Spinal cord (tissue), 10 donors: ENCODE measurements around the gene USH1G. TPM values are rescaled to one million over a fixed set of nuclear protein-coding genes. Genes with fewer than 3 reads are reported as not detected.
A peak's percentile ranks its signal among the peaks of the same experiment; 100 is the strongest.

Experiments
- DNase-seq, 6 donors: peaks; one replicate each; pipeline versions ENCODE4 v3.0.0 to v3.0.0-alpha.2; 2013 to 2015; ENCODE audit warnings: low spot score in 6 of 6, low read depth in 4 of 6
- H3K27ac ChIP-seq: one replicate; pipeline ENCODE4 v1.5.1; 2013; ENCODE audit warnings: low read depth, low read length, control low read depth
- H3K27me3 ChIP-seq: one replicate; pipeline ENCODE4 v1.6.1; 2013; ENCODE audit warnings: low read length; ENCODE audit not compliant: control insufficient read depth, insufficient read depth
- H3K36me3 ChIP-seq: one replicate; pipeline ENCODE4 v1.6.1; 2013; ENCODE audit warnings: low read length; ENCODE audit not compliant: control insufficient read depth, insufficient read depth
- H3K4me1 ChIP-seq: one replicate; pipeline ENCODE4 v1.6.1; 2013; ENCODE audit warnings: low read length; ENCODE audit not compliant: control insufficient read depth, insufficient read depth
- H3K4me3 ChIP-seq: one replicate; pipeline ENCODE4 v1.5.1; 2013; ENCODE audit warnings: low read depth, low read length, control low read depth
- H3K9me3 ChIP-seq: one replicate; pipeline ENCODE4 v1.6.1; 2013; ENCODE audit warnings: low read length; ENCODE audit not compliant: control insufficient read depth, insufficient read depth
- WGBS: methylation state at CpG from one replicate; pipeline ENCODE4 v1.1.5; 2013; ENCODE audit warnings: missing lambda C conversion rate; ENCODE audit not compliant: insufficient coverage; 5-methylcytosine and 5-hydroxymethylcytosine counted together
- polyA plus RNA-seq, 2 donors: library from polyadenylated mRNA; unstranded; fragments of 120-200 nt; gene quantifications; one replicate each; pipeline ENCODE4 v1.2.1, GENCODE V29; 2013; ENCODE audit not compliant: insufficient read length in 2 of 2
- total RNA-seq, 2 donors: library from RNA; depleted of rRNA in 1 of 2; stranded (reverse); fragments of 120-200 nt in 1 of 2; fragments of >200 nt in 1 of 2; gene quantifications; one replicate each; pipeline versions ENCODE4 v1.2.3 to v1.2.4, GENCODE V29; 2013 to 2014
- donor health status: healthy.

Gene USH1G
- total and polyA plus RNA-seq, 4 donors, result 0.06 to 0.42 (median 0.31) TPM

DNA sequence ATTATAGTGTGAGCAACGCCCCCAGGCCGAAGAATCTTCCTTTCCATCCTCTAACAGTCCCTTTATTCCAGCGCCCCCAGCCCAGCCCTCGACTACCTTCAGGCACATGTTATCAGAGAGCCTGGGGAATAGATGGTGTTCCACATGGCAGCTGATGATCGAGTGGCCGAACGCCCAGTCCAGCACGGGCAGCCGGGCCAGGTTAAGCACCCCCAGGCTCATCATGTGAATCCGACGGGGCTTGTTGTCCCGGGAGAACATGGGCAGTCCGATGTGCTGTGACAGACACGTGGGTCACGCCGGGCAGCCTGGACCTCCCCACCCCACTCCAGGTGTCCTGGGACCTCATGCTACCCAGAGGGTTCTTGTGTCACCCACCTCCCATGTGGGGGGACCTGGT is 43.7 kb downstream of the USH1G start:
- no peak for DNase-seq
- H3K36me3 ChIP-seq, result no peaks in the 10 kb centered on the region
- H3K27ac ChIP-seq, result no peak overlapping the region
- H3K4me1 ChIP-seq, result no peaks in the 10 kb centered on the region
- H3K27me3 ChIP-seq, result peaks cover 5% of the 10 kb centered on the region
- WGBS, result 90% methylated on average over 12 of the region's 16 CpGs
- H3K4me3 ChIP-seq, result no peak overlapping the region
- H3K9me3 ChIP-seq, result no peaks in the 10 kb centered on the region

DNA sequence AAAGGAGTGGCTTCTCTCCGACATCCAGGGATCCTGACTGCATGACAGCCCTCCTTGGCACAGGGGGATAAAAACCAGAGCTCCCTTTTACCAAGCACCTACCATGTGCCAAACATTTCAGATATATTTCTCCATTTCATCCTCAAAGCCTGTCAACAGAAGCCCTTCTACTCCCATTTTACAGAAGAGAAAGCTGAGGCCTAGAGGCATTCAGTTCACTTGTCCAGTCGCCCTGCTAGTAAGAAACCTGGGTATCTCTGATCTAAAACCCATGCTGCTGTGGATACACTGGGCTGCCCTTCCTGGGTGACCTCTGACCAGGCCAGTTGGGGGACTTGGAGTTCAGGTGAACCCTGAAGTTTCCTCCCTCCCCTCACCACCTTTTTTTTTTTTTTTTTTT is 44.4 kb downstream of the USH1G start:
- Histone ChIP-seq H3K27ac (no peak overlapping the region), H3K4me1 (peaks cover under 1% of the 10 kb centered on the region), H3K27me3 (peaks cover 5% of the 10 kb centered on the region), H3K4me3 (no peak overlapping the region), H3K9me3 (no peaks in the 10 kb centered on the region), H3K36me3 (no peaks in the 10 kb centered on the region)
- 60% methylated on average over 2 of the region's 2 CpGs for WGBS
- no peak for DNase-seq

DNA sequence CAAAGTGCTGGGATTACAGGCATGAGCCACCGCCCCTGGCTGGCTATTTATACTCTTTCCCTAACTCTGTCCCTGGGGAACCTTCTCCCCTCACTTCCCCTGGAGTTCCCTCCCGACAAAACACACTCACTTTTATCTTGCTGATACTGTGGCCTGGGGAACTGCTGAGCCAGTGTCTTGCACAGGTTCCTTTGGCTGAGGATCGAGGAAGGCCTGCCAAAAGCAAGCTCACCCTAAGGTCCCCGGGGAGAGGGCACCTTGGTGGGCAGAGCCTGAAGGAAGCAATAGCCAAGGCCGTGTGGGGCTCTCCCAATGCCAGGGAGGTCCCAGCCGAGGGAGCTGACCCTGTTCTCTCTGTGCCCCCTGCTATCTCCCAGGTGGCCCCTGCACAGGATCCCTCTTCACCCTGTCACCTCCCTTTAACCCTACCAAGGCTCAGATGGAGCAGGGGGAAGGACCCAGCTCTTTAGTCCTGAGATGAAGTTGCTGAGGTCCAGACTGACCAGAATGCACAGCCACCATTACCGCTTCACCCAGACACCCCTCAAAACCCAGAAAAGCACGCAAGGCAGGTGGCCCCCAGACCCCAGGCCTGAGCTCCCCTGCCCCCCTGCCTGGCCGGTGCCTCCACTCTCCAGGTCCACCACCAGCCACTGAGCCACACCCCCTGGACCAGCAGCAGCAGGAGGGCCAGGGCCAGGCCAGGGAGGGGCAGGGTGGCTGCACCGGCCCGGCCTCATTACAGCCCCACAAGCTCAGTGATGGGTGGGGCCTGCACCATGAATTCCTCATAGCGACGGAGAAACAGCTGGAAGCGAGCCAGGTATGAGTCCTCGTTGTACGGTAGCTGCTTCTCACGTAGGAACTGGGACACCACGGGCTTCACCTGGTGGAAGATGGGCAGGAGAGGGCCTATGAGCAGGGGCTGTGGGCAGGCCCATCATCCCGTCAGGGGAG is 45.2 kb downstream of the USH1G start:
- 62% methylated on average over 15 of the region's 19 CpGs for WGBS
- no peak for DNase-seq
- Histone ChIP-seq H3K9me3 (no peaks in the 10 kb centered on the region), H3K27ac (no peak overlapping the region), H3K4me3 (no peak overlapping the region), H3K36me3 (no peaks in the 10 kb centered on the region), H3K27me3 (peaks cover 5% of the 10 kb centered on the region), H3K4me1 (peaks cover 3% of the 10 kb centered on the region)

DNA sequence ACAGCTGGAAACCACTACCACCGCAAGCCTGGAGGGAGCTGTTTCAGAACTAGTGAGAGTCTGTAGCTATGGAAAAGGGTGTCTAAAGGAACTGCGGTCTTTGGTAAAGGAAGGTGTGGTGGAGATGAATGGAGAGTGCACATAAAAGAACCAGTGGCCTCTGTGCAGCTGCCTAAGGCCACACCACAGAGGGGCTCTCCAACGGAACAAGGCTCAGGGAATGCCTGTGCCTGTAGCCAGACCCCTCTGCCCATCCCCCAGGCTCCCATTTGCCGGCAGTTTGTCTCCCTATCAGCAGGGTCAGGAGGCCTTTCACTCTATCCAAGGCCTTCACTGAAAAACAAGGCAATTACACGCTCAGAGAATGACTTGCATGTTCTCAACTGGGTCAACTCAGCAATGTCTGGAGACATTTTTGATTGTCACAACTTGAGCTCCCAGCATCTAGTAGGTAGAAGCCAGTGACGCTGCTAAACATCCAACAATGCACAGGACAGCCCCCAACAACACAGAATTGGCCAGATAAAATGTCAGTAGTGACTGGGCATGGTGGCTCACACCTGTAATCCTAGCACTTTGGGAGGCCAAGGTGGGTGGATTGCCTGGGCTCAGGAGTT is 47.0 kb downstream of the USH1G start:
- Histone ChIP-seq H3K9me3 (no peaks in the 10 kb centered on the region), H3K4me3 (no peak overlapping the region), H3K4me1 (peaks cover 15% of the 10 kb centered on the region), H3K27me3 (peaks cover 3% of the 10 kb centered on the region), H3K36me3 (peaks cover 2% of the 10 kb centered on the region), H3K27ac (no peak overlapping the region)
- DNase-seq, result no peak
- WGBS, result 34% methylated on average over 5 of the region's 6 CpGs

DNA sequence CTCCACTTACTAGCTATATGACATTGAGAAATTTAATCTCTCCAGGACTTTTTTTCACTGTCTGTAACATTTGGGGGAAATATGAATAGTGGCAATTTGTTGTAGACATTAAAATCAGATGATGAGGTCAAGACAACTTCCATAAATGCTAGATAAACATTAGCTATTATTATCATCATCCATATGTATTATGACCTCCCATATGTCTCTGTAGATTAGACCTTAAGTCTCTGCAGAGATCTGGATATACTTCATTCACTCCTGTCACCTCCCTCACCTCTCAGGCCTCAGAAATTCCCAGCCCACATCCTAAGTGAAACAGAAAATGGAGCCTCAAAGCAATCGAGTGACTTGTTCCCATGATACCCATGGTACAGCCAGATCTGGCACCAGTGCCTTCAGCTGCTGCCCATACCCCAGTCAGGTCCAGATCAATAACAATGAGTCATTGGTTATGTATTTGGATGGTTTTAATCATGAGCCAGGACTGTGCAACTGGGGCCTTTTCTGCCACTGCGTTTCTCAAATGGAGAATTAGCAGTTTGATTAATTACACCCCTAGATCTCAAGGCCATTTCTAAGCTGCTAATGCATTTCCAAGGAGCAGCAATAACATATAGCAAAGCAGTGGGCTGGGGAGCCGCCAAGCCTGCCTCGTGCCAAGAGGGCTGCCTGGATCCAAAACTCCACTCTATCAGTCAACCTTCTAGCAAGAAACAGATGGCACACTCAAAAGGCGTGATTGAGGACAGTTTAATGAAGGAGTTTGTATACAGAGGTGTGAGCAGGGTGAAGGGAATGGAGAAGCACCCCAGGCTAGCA is 47.7 kb downstream of the USH1G start:
- 62% methylated on average over 2 of the region's 5 CpGs for WGBS
- H3K4me1 ChIP-seq, result peaks cover 15% of the 10 kb centered on the region
- DNase-seq, result peak in 2 of 6 donors; percentile 78 to 80
- peaks cover 2% of the 10 kb centered on the region for H3K36me3 ChIP-seq
- no peak overlapping the region for H3K27ac ChIP-seq
- H3K27me3 ChIP-seq, result no peaks in the 10 kb centered on the region
- H3K9me3 ChIP-seq, result no peaks in the 10 kb centered on the region
- no peak overlapping the region for H3K4me3 ChIP-seq

DNA sequence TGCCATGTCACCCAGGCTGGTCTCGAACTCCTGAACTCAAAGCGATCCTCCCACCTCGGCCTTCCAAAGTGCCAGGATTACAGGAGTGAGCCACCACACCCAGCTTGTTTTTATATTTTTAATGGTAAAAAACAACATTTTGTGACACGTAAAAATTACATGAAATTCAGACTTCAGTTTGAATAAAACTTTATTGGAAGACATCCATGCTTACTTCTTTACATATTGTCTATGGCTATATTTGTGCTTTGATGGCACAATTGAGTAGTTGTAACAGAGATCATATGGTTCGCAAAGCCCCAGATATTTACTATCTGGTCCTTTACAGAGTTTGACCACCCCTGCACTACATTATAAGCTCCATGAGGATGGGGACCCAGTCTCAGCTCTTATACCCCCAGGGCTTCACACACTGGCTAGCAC is 48.4 kb downstream of the USH1G start:
- peaks cover 15% of the 10 kb centered on the region for H3K4me1 ChIP-seq
- H3K27me3 ChIP-seq, result no peaks in the 10 kb centered on the region
- no peak for DNase-seq
- WGBS, result no CpG with 5 or more reads among the region's 5 CpGs
- H3K27ac ChIP-seq, result no peak overlapping the region
- H3K36me3 ChIP-seq, result peaks cover 6% of the 10 kb centered on the region
- no peaks in the 10 kb centered on the region for H3K9me3 ChIP-seq
- H3K4me3 ChIP-seq, result no peak overlapping the region

DNA sequence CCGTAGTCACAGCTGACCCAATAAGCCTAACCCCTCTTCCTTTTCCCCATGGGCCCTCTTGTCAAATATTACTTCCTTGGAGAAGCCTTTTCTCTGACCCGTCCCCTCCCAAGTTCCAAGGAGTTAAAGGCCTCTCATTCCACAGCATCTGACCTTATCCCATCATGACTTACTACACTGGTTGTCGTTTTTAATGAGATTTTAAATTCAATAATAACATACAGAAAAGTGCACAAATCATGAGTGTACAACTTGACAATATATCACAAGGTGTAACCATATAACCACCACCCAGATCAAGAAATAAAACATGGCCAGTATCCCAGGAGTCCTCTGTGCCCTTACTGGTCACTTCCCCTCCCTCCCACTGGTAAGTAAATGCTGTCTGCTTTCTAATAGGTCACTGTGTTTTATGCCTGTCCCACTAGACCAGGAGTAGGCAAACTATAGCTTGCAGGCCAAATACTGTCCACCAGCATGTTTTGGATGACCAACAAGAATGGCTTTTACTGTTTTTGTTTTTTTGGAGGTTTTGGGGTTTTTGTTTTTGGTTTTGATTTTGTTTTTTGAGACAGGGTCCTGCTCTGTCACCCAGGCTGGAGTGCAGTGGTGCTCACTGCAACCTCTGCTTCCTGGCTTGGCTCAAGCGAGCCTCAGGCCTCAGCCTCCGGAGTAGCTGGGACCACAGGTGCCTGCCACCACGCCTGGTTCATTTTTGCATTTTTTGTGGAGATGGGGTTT is 49.0 kb downstream of the USH1G start:
- H3K4me3 ChIP-seq, result peak overlapping the region; percentile 81
- no peak for DNase-seq
- H3K27ac ChIP-seq, result peak overlapping the region; percentile 86
- WGBS, result 78% methylated on average over 4 of the region's 6 CpGs
- H3K36me3 ChIP-seq, result peaks cover 6% of the 10 kb centered on the region
- peaks cover 15% of the 10 kb centered on the region for H3K4me1 ChIP-seq
- H3K9me3 ChIP-seq, result no peaks in the 10 kb centered on the region
- no peaks in the 10 kb centered on the region for H3K27me3 ChIP-seq

DNA sequence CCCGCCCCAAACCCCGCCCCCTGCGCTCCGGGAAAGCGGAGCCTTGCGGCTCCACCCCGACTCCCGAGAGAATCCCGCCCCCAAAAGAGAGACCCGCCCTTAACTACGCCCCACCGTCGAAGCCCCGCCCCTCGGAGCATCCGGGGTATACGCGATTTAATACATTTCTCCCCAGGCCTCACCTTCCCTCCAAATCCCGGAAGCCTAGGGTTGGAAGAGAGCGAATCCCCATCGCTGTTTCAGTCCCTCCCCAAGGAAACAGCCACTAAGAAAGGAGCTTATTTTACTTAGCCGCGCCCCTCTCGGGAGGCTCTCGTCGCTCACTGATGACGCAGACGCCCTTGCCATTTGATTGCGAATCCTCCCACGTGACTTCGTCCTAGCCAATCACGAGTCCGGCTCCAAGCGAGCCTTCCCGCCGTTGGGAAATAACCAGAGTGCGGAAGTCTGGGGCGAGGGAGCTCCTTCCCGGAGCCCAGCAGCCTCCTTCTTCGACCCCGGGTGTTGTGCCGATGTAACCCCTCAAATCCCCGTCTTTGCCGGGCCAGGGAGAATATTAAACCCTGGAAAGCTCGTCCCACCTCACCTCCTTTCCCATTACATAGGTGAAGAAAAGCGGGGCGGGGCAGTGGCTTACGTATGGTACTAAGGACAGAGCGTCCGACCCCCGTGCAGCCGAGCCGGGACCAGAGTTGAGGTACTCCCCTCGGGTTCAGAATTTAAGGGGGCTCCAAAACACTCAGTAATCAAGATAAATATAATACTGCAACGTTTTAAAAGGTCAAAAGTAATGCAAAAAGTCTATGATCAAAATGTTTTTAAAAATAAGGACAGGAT is 49.8 kb downstream of the USH1G start:
- Histone ChIP-seq H3K4me1 (peaks cover 15% of the 10 kb centered on the region), H3K4me3 (peak overlapping the region; percentile 81), H3K27ac (peak overlapping the region; percentile 86), H3K9me3 (no peaks in the 10 kb centered on the region), H3K36me3 (peaks cover 6% of the 10 kb centered on the region), H3K27me3 (no peaks in the 10 kb centered on the region)
- peak; percentile 99 to 100 (median 100) for DNase-seq
- 0% methylated on average over 26 of the region's 55 CpGs for WGBS
